Stimulated activated memory B cell treated with anti-CD40 and anti-IgM and Interleukin-4, amounts not matched to agents 10 μg/mL and 1 μg/mL and 100 μg/mL, for 72 hours (primary cell): ENCODE results near the gene PHLDA3.
"Not testable (repeated sequence)": the region's sequence is repeated elsewhere in the genome, so short reads cannot be mapped to it uniquely, and the experiment has no call there.

Experiments used
- ATAC-seq: fragments of 150-1000 bp; cut with Tn5 transposase; 2 replicates; pipeline ENCODE4 v1.10.0; 2021
- H3K27ac Mint-ChIP-seq: one replicate; pipeline ENCODE4 v1.8.0; 2022; ENCODE audit warnings: mild to moderate bottlenecking, mixed read lengths
- H3K27me3 Mint-ChIP-seq: one replicate; pipeline ENCODE4 v1.8.0; 2022; ENCODE audit warnings: mixed read lengths
- H3K36me3 Mint-ChIP-seq: one replicate; pipeline ENCODE4 v1.8.0; 2022; ENCODE audit warnings: mixed read lengths
- H3K4me1 Mint-ChIP-seq: one replicate; pipeline ENCODE4 v1.8.0; 2022; ENCODE audit warnings: mixed read lengths
- H3K4me3 Mint-ChIP-seq: one replicate; pipeline ENCODE4 v1.8.0; 2022; ENCODE audit warnings: mild to moderate bottlenecking, moderate library complexity, mixed read lengths
- H3K9me3 Mint-ChIP-seq: one replicate; pipeline ENCODE4 v1.8.0; 2022; ENCODE audit warnings: mixed read lengths

The PHLDA3 gene

GRCh38 chr1:201481761-201482493 lies 12.9 kb upstream of the PHLDA3 start:
- Mint-ChIP-seq H3K36me3 (peaks cover 6% of the 10 kb centered on the region), H3K4me1 (peaks cover 37% of the 10 kb centered on the region), H3K4me3 (peak overlapping the region; percentile 59), H3K27me3 (no peaks in the 10 kb centered on the region), H3K9me3 (no peaks in the 10 kb centered on the region), H3K27ac (peak overlapping the region; percentile 38)
- ATAC-seq: peak; percentile 87

DNA sequence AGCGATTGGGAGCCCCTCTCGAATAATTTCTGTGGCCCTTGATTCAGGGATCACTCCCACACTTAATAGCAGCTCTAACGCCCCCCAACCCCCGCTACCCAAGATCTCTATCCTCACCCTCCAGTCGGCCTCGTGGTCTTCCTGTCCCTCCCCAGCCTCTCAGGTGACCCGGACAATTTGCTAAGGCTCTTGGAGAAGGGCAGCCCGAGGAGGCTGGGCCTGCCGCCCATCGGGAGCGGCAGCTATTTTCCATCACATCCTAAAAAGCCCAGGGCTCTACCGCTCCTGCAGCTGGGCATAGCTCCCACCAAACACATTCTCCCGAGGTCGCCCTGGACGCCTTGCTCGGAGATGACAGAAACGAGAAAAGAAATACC lies 12.0 kb upstream of the PHLDA3 start:
- no peaks in the 10 kb centered on the region for H3K9me3 Mint-ChIP-seq
- peak overlapping the region; percentile 59 for H3K4me3 Mint-ChIP-seq
- ATAC-seq: no peak
- peaks cover 44% of the 10 kb centered on the region for H3K4me1 Mint-ChIP-seq
- peak overlapping the region; percentile 21 for H3K27ac Mint-ChIP-seq
- H3K27me3 Mint-ChIP-seq: peaks cover 9% of the 10 kb centered on the region
- peaks cover 6% of the 10 kb centered on the region for H3K36me3 Mint-ChIP-seq

GRCh38 chr1:201480231-201481003 lies 11.4 kb upstream of the PHLDA3 start:
- peaks cover 44% of the 10 kb centered on the region for H3K4me1 Mint-ChIP-seq
- peaks cover 6% of the 10 kb centered on the region for H3K36me3 Mint-ChIP-seq
- H3K27me3 Mint-ChIP-seq: peaks cover 10% of the 10 kb centered on the region
- peak overlapping the region; percentile 21 for H3K27ac Mint-ChIP-seq
- ATAC-seq: peak; percentile 86
- peak overlapping the region; percentile 59 for H3K4me3 Mint-ChIP-seq
- H3K9me3 Mint-ChIP-seq: no peaks in the 10 kb centered on the region

- Mint-ChIP-seq H3K4me1 (peaks cover 44% of the 10 kb centered on the region), H3K36me3 (peaks cover 6% of the 10 kb centered on the region)
- no peak for ATAC-seq
These were observed 10.3 kb upstream of the PHLDA3 start for GRCh38 chr1:201479201-201479730.

DNA sequence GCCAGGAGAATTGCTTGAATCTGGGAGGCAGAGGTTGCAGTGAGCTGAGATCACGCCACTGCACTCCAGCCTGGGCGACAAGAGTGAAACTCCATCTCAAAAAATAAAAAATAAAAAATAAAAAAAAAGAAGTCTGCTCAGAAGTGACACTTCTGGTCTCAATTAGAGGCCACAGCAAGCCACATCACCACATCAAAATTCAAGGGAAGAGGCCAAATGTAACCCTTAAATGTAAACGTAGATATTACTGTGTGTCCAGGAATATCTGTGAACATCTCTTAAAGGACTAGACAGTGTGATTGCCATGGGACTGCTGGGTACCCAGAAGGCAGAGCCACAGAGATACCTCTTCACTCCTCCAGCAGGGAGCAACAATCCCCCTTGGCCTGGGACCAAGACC lies 9.7 kb upstream of the PHLDA3 start:
- H3K9me3 Mint-ChIP-seq, H3K27ac Mint-ChIP-seq, H3K36me3 Mint-ChIP-seq, H3K4me3 Mint-ChIP-seq, ATAC-seq: not testable (repeated sequence)
- Mint-ChIP-seq H3K27me3 (peaks cover 14% of the 10 kb centered on the region), H3K4me1 (peaks cover 43% of the 10 kb centered on the region)

More at GRCh38 chr1:201479201-201479730, 10.3 kb upstream of the PHLDA3 start:
- no peaks in the 10 kb centered on the region for H3K9me3 Mint-ChIP-seq
- peaks cover 10% of the 10 kb centered on the region for H3K27me3 Mint-ChIP-seq
- no peak overlapping the region for H3K4me3 Mint-ChIP-seq
- H3K27ac Mint-ChIP-seq: no peak overlapping the region

- no peak overlapping the region for H3K27ac Mint-ChIP-seq
- peaks cover 32% of the 10 kb centered on the region for H3K27me3 Mint-ChIP-seq
- peaks cover 26% of the 10 kb centered on the region for H3K4me1 Mint-ChIP-seq
- no peak overlapping the region for H3K4me3 Mint-ChIP-seq
- H3K9me3 Mint-ChIP-seq: no peaks in the 10 kb centered on the region
- H3K36me3 Mint-ChIP-seq: no peaks in the 10 kb centered on the region
- ATAC-seq: no peak
These were observed 7.8 kb upstream of the PHLDA3 start for GRCh38 chr1:201476670-201477344.

- Mint-ChIP-seq H3K4me1 (peaks cover 18% of the 10 kb centered on the region), H3K36me3 (no peaks in the 10 kb centered on the region), H3K9me3 (no peaks in the 10 kb centered on the region), H3K27ac (no peak overlapping the region), H3K27me3 (peaks cover 39% of the 10 kb centered on the region), H3K4me3 (no peak overlapping the region)
- no peak for ATAC-seq
These were observed 7.1 kb upstream of the PHLDA3 start for GRCh38 chr1:201475915-201476669.

DNA sequence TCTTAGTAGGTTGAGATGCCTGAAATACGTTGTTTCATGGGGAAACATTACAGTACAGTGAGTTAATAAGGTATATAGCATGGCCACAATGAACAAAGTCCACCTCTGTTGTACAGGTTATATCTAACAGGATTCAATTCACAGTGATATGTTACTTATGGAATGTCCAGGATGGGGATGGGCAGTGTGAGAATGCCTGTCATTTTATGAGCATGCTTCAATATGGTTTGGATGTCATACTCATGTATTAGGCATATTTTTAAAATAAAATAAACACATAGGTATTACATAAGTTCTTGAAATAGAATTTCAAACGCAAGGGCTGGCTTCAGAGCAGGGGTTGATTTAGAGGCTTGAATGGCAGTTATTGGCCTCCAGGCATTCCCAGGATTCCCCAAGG lies 6.1 kb upstream of the PHLDA3 start:
- Mint-ChIP-seq H3K36me3 (no peaks in the 10 kb centered on the region), H3K27ac (no peak overlapping the region), H3K27me3 (peaks cover 49% of the 10 kb centered on the region), H3K4me3 (no peak overlapping the region), H3K4me1 (peaks cover 9% of the 10 kb centered on the region), H3K9me3 (no peaks in the 10 kb centered on the region)
- no peak for ATAC-seq

DNA sequence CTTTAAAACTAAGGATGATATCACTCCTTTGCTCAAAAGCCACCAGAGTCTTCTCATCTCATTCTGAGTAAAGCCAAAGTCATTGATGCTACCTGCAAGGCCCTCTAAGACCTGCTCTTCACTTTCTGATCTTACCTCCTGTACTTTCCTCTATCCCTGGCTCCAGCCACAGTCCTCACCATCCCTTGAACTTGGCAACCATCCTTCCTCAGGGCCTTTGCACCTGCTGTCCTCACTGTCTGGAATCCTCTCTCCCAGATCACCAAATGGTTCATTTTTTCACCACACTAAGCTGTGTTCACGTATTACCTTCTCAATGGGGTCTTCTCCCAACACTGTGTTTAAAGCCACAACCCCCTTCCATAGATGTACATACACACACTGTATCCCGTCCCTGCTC lies 4.3 kb upstream of the PHLDA3 start:
- Mint-ChIP-seq H3K9me3 (no peaks in the 10 kb centered on the region), H3K36me3 (no peaks in the 10 kb centered on the region), H3K4me3 (no peak overlapping the region), H3K4me1 (peaks cover 7% of the 10 kb centered on the region), H3K27me3 (peaks cover 62% of the 10 kb centered on the region), H3K27ac (no peak overlapping the region)
- ATAC-seq: no peak

DNA sequence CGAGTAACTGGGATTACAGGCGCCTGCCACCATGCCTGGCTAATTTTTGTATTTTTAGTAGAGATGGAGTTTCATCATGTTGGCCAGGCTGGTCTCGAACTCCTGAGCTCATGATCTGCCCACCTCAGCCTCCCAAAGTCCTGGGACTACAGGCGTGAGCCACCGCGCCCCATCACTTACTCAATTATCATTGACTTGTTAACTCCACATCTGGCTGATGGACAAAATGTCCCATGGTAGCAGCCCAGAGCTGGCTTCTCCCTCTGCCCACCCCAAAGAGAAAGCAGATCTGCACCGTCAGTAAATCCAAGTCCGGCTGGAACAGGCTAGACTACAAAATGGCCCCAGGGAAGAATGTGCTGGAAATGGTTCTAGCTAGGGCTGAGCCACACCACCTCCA lies 3.3 kb upstream of the PHLDA3 start:
- H3K4me1 Mint-ChIP-seq, H3K27ac Mint-ChIP-seq, H3K4me3 Mint-ChIP-seq, H3K36me3 Mint-ChIP-seq, ATAC-seq, H3K9me3 Mint-ChIP-seq: not testable (repeated sequence)
- H3K27me3 Mint-ChIP-seq: peaks cover 72% of the 10 kb centered on the region

DNA sequence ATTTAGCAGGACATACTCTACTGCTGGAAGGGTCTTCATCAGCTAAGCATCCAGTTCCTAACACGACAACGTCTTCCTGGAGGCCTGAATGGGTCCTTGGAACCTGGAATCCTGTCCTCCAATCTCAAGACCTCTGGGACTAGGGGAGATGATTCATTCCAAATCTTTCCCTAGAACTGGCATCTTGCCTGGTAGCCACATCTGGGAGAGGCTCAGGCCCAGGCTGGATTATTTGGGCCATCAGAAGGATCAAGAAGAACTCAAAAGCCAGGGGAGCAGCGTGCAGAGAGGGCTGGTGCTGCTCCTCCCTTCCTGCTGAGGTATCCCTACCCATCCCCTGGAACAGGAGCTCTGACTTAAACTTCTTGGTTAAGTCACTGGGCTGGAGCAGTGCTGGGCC lies 2.8 kb upstream of the PHLDA3 start:
- H3K9me3 Mint-ChIP-seq: no peaks in the 10 kb centered on the region
- no peak overlapping the region for H3K27ac Mint-ChIP-seq
- no peak for ATAC-seq
- H3K4me3 Mint-ChIP-seq: no peak overlapping the region
- H3K4me1 Mint-ChIP-seq: peaks cover 7% of the 10 kb centered on the region
- peaks cover 76% of the 10 kb centered on the region for H3K27me3 Mint-ChIP-seq
- H3K36me3 Mint-ChIP-seq: no peaks in the 10 kb centered on the region

DNA sequence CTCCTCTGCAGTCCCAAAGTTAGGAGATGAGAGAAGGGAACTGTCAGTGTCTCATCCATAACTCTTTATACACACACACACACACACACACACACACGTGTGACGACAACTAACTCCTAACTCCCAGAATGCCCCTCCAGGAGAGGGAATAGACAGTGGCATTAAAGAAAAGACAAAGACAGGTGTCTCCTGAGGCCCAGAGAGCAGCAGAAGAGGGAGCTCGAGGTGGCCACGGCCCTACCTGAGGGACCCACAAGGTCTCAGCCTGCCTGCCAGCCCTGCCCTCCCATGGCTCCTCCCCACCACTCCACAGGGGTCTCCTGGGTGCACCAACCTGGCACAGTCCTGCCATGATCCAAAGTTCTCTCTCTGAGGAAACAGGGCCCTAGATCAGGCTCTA lies 1.6 kb upstream of the PHLDA3 start:
- no peaks in the 10 kb centered on the region for H3K9me3 Mint-ChIP-seq
- no peaks in the 10 kb centered on the region for H3K36me3 Mint-ChIP-seq
- ATAC-seq: no peak
- peaks cover 80% of the 10 kb centered on the region for H3K27me3 Mint-ChIP-seq
- no peaks in the 10 kb centered on the region for H3K4me1 Mint-ChIP-seq
- H3K4me3 Mint-ChIP-seq: no peak overlapping the region
- H3K27ac Mint-ChIP-seq: no peak overlapping the region

- H3K4me3 Mint-ChIP-seq: peak overlapping the region; percentile 46
- peaks cover 87% of the 10 kb centered on the region for H3K27me3 Mint-ChIP-seq
- H3K4me1 Mint-ChIP-seq: no peaks in the 10 kb centered on the region
- H3K36me3 Mint-ChIP-seq: no peaks in the 10 kb centered on the region
- H3K27ac Mint-ChIP-seq: no peak overlapping the region
- H3K9me3 Mint-ChIP-seq: no peaks in the 10 kb centered on the region
- ATAC-seq: no peak
These were observed 672 bp upstream of the PHLDA3 start for GRCh38 chr1:201469645-201470074.

DNA sequence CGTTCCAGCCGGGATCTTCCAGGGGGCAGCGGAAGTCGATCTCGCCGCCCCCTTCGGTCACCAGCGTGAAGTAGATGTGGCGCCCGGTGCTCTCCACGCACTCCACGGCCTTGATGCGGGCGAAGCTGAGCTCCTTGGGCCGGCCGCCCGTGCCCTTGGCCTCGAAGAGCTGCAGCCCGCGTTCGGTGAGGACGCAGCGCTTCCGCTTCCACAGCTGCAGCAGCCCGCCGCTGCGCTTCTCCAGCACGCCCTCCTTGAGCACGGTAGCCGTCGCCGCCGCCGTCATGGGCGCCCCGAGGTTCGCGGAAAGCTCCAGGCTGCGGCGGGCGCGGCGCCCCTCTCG lies 516 bp downstream of the PHLDA3 start:
- H3K9me3 Mint-ChIP-seq: no peaks in the 10 kb centered on the region
- ATAC-seq: peak; percentile 29
- H3K4me3 Mint-ChIP-seq: peak overlapping the region; percentile 55
- no peaks in the 10 kb centered on the region for H3K4me1 Mint-ChIP-seq
- peaks cover 90% of the 10 kb centered on the region for H3K27me3 Mint-ChIP-seq
- no peak overlapping the region for H3K27ac Mint-ChIP-seq
- no peaks in the 10 kb centered on the region for H3K36me3 Mint-ChIP-seq

- no peak for ATAC-seq
- no peak overlapping the region for H3K27ac Mint-ChIP-seq
- peaks cover 75% of the 10 kb centered on the region for H3K27me3 Mint-ChIP-seq
These were observed 2.5 kb downstream of the PHLDA3 start for GRCh38 chr1:201466492-201466891.

More at GRCh38 chr1:201466492-201466891, 2.5 kb downstream of the PHLDA3 start:
- Mint-ChIP-seq H3K4me3 (no peak overlapping the region), H3K4me1 (no peaks in the 10 kb centered on the region), H3K36me3 (no peaks in the 10 kb centered on the region), H3K9me3 (no peaks in the 10 kb centered on the region)
